HCT116 (cell line): ENCODE data around the gene HSCB.

Experiments
- CEBPB ChIP-seq: IDR thresholded peaks from 2 replicates; pipeline ENCODE4 v1.6.1; 2012; ENCODE audit warnings: low read depth
- EZH2 ChIP-seq: fragments of 200-600 bp; sonication (generic); IDR thresholded peaks from 2 replicates; pipeline ENCODE4 v1.6.1; 2017; ENCODE audit warnings: antibody characterized with exemption, mixed run types
- POLR2A ChIP-seq: IDR thresholded peaks from 2 replicates; pipeline ENCODE4 v1.7.0; 2011; ENCODE audit warnings: borderline replicate concordance; ENCODE audit not compliant: insufficient read depth, insufficient read length; ENCODE audit errors: extremely low read depth
- POLR2AphosphoS5 ChIP-seq: IDR thresholded peaks from 2 replicates; pipeline ENCODE4 v1.6.1; 2011; ENCODE audit warnings: mild to moderate bottlenecking, low read depth, low read length, moderate library complexity
- RAD21 ChIP-seq: IDR thresholded peaks from 2 replicates; pipeline ENCODE4 v1.6.1; 2012; ENCODE audit warnings: low read depth, mild to moderate bottlenecking
- SIN3A ChIP-seq: IDR thresholded peaks from 2 replicates; pipeline ENCODE4 v1.6.1; 2012; ENCODE audit warnings: low read depth
- SP1 ChIP-seq: IDR thresholded peaks from 2 replicates; pipeline ENCODE4 v1.6.1; 2012; ENCODE audit warnings: low read depth
- TCF7L2 ChIP-seq: IDR thresholded peaks from 2 replicates; pipeline ENCODE4 v1.7.0; 2011; ENCODE audit warnings: borderline replicate concordance, inconsistent platforms; ENCODE audit not compliant: insufficient read depth, insufficient read length; ENCODE audit errors: extremely low read depth
- ZBTB33 ChIP-seq: IDR thresholded peaks from 2 replicates; pipeline ENCODE4 v1.6.1; 2011; ENCODE audit warnings: mild to moderate bottlenecking, low read length, moderate library complexity; ENCODE audit not compliant: insufficient replicate concordance; ENCODE audit errors: extremely low read depth
- ZFX ChIP-seq: fragments of 450-650 bp; IDR thresholded peaks from 2 replicates; pipeline ENCODE4 v1.6.1; 2017
- TF ChIP-seq, protein P1 (sequence below): IDR thresholded peaks from 2 replicates; pipeline ENCODE4 v1.6.1; 2012; ENCODE audit warnings: low read depth
- TF ChIP-seq, protein P2 (sequence below): IDR thresholded peaks from 2 replicates; pipeline ENCODE4 v1.6.1; 2012
- TF ChIP-seq, protein P3 (sequence below), 3 experiments: fragments of 200-600 bp in 1 of 3; sonication (generic) in 1 of 3; IDR thresholded peaks in 2 of 3; conservative IDR thresholded peaks in 1 of 3; 2 replicates each; pipeline ENCODE4 v1.5.1; 2012 to 2017; ENCODE audit warnings: low read depth in 2 of 3, low read length in 2 of 3, antibody characterized with exemption in 1 of 3, borderline replicate concordance in 1 of 3, control low read depth in 1 of 3, mild to moderate bottlenecking in 1 of 3, mixed read lengths in 1 of 3, mixed run types in 1 of 3, moderate library complexity in 1 of 3; ENCODE audit not compliant: insufficient read depth in 1 of 3
- TF ChIP-seq, protein P4 (sequence below): IDR thresholded peaks from 2 replicates; pipeline ENCODE4 v1.6.1; 2012

DNA sequence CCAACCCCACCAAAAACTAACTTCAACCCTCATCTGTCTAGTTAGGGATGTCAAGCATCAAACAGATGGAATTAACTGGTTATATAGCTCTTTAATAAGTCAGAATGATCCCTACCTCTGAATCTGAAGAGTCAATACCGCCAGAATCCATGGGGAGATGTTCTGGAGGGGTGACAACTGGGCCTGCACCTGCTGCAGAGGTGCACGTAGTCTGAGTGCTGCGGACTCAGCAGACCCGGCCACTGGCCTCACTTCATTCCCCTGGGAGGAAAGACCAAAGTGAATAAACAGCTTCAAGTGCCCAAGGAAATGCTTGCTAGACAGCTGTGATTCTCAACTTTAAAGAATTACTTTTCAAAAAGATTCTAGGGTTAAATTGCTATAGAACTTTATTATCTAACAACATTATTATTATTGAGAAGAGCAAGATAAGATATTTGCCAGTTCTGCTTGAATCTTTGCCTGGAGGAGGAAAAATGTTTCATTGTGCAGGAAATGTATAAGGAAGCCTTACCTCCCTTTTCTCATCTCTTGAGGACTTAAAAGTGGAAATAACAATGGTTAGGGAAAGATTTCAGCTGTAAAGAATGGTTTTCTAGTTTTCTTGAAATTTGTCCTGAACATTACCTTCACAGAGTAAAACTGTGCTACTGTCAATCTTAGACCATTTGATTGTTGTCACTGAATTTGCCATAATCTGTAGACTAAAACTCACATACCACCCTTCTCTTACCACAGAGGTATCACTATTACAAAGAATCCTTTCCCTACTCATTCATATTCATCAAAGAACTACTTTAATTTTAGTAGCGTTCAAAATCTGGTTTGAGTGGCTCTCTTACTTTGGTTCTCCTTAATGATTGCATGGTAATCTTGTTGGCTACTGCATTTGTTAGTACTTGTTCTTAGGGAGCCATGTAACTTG lies 54.4 kb downstream of the HSCB start:
- TF ChIP-seq, protein P1, sequence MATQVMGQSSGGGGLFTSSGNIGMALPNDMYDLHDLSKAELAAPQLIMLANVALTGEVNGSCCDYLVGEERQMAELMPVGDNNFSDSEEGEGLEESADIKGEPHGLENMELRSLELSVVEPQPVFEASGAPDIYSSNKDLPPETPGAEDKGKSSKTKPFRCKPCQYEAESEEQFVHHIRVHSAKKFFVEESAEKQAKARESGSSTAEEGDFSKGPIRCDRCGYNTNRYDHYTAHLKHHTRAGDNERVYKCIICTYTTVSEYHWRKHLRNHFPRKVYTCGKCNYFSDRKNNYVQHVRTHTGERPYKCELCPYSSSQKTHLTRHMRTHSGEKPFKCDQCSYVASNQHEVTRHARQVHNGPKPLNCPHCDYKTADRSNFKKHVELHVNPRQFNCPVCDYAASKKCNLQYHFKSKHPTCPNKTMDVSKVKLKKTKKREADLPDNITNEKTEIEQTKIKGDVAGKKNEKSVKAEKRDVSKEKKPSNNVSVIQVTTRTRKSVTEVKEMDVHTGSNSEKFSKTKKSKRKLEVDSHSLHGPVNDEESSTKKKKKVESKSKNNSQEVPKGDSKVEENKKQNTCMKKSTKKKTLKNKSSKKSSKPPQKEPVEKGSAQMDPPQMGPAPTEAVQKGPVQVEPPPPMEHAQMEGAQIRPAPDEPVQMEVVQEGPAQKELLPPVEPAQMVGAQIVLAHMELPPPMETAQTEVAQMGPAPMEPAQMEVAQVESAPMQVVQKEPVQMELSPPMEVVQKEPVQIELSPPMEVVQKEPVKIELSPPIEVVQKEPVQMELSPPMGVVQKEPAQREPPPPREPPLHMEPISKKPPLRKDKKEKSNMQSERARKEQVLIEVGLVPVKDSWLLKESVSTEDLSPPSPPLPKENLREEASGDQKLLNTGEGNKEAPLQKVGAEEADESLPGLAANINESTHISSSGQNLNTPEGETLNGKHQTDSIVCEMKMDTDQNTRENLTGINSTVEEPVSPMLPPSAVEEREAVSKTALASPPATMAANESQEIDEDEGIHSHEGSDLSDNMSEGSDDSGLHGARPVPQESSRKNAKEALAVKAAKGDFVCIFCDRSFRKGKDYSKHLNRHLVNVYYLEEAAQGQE = no peak
- TF ChIP-seq RAD21 (no peak), SP1 (no peak), SIN3A (no peak), POLR2A (no peak), ZFX (no peak), CEBPB (no peak), ZBTB33 (no peak), TCF7L2 (no peak), EZH2 (no peak), POLR2AphosphoS5 (no peak)
- TF ChIP-seq, protein P2, sequence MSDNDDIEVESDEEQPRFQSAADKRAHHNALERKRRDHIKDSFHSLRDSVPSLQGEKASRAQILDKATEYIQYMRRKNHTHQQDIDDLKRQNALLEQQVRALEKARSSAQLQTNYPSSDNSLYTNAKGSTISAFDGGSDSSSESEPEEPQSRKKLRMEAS = no peak
- TF ChIP-seq, protein P3, sequence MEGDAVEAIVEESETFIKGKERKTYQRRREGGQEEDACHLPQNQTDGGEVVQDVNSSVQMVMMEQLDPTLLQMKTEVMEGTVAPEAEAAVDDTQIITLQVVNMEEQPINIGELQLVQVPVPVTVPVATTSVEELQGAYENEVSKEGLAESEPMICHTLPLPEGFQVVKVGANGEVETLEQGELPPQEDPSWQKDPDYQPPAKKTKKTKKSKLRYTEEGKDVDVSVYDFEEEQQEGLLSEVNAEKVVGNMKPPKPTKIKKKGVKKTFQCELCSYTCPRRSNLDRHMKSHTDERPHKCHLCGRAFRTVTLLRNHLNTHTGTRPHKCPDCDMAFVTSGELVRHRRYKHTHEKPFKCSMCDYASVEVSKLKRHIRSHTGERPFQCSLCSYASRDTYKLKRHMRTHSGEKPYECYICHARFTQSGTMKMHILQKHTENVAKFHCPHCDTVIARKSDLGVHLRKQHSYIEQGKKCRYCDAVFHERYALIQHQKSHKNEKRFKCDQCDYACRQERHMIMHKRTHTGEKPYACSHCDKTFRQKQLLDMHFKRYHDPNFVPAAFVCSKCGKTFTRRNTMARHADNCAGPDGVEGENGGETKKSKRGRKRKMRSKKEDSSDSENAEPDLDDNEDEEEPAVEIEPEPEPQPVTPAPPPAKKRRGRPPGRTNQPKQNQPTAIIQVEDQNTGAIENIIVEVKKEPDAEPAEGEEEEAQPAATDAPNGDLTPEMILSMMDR (IDR thresholded peaks at IDR 0.05 in 2 of 3, conservative IDR thresholded peaks at IDR 0.05 in 1 of 3; ENCODE audit: borderline replicate concordance in 1 of 3, insufficient read depth in 1 of 3, low read depth in 2 of 3, low read length in 2 of 3) = no peak
- TF ChIP-seq, protein P4, sequence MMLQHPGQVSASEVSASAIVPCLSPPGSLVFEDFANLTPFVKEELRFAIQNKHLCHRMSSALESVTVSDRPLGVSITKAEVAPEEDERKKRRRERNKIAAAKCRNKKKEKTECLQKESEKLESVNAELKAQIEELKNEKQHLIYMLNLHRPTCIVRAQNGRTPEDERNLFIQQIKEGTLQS = no peak
